SU-DHL-6 (cell line): ENCODE data around the gene KDM7A.

Source experiments
- H2AFZ ChIP-seq: fragments of 200-600 bp; sonication (generic); 2 replicates; pipeline ENCODE4 v1.6.1; 2014; ENCODE audit warnings: low read depth, mild to moderate bottlenecking, moderate library complexity, mixed read lengths, antibody characterized with exemption, low read length; ENCODE audit not compliant: severe bottlenecking
- H3F3A ChIP-seq: fragments of 200-600 bp; shearing (Covaris generic); 2 replicates; pipeline ENCODE4 v1.6.0; 2016; ENCODE audit warnings: antibody characterized with exemption, mild to moderate bottlenecking; ENCODE audit not compliant: insufficient read depth
- H3K27ac ChIP-seq: fragments of 200-600 bp; sonication (generic); 2 replicates; pipeline ENCODE4 v1.5.1; 2016; ENCODE audit warnings: low read depth, mild to moderate bottlenecking, low read length, moderate library complexity, mixed read lengths
- H3K27me3 ChIP-seq: fragments of 200-600 bp; sonication (generic), shearing (Covaris generic); 2 replicates; pipeline ENCODE4 v1.6.0; 2014; ENCODE audit warnings: mild to moderate bottlenecking, low read length
- H3K36me3 ChIP-seq: fragments of 200-600 bp; sonication (generic); 2 replicates; pipeline ENCODE4 v1.6.1; 2014; ENCODE audit warnings: mild to moderate bottlenecking, low read length, mixed read lengths
- H3K4me2 ChIP-seq: fragments of 300-600, 200-600 bp; shearing (Covaris generic), sonication (generic); 2 replicates; pipeline ENCODE4 v1.6.0; 2014; ENCODE audit warnings: low read length, low read depth, mild to moderate bottlenecking; ENCODE audit not compliant: poor library complexity, severe bottlenecking
- H3K4me3 ChIP-seq: fragments of 200-600 bp; sonication (generic); 2 replicates; pipeline ENCODE4 v1.5.1; 2014; ENCODE audit warnings: antibody characterized with exemption, low read length, mild to moderate bottlenecking, mixed read lengths; ENCODE audit not compliant: insufficient read depth, poor library complexity, severe bottlenecking
- H3K79me2 ChIP-seq: fragments of 200-600 bp; sonication (generic); 2 replicates; pipeline ENCODE4 v1.6.1; 2014; ENCODE audit warnings: mild to moderate bottlenecking, low read length, moderate library complexity; ENCODE audit not compliant: insufficient read depth
- H3K9ac ChIP-seq: fragments of 200-600 bp; sonication (generic); 2 replicates; pipeline ENCODE4 v1.7.0; 2014; ENCODE audit warnings: mild to moderate bottlenecking, low read length
- H3K9me2 ChIP-seq: fragments of 200-600 bp; sonication (generic); replicated peaks from 2 replicates; pipeline ENCODE4 v1.6.1; 2014; ENCODE audit warnings: low read length; ENCODE audit not compliant: insufficient read depth
- H3K9me3 ChIP-seq: fragments of 200-600 bp; sonication (generic); 2 replicates; pipeline ENCODE4 v1.6.1; 2014; ENCODE audit warnings: low read length, mixed read lengths; ENCODE audit not compliant: insufficient read depth
- H4K20me1 ChIP-seq: fragments of 200-600 bp; sonication (generic); 2 replicates; pipeline ENCODE4 v1.6.1; 2014; ENCODE audit warnings: low read depth, mild to moderate bottlenecking, antibody characterized with exemption, low read length, moderate library complexity, mixed read lengths
- EZH2phosphoT487 ChIP-seq: fragments of 200-600 bp; sonication (generic), shearing (Covaris generic); conservative IDR thresholded peaks from 2 replicates; pipeline ENCODE4 v1.6.1; 2018; ENCODE audit warnings: mild to moderate bottlenecking, antibody characterized with exemption, low read length, moderate library complexity, mixed read lengths
- TF ChIP-seq, protein P1 (sequence below): fragments of 200-600 bp; sonication (generic); IDR thresholded peaks from one replicate; pipeline ENCODE4 v1.5.1; 2017; ENCODE audit warnings: antibody characterized with exemption, mild to moderate bottlenecking, low read length, moderate library complexity; ENCODE audit not compliant: insufficient read depth, poor library complexity, severe bottlenecking

Gene KDM7A

DNA sequence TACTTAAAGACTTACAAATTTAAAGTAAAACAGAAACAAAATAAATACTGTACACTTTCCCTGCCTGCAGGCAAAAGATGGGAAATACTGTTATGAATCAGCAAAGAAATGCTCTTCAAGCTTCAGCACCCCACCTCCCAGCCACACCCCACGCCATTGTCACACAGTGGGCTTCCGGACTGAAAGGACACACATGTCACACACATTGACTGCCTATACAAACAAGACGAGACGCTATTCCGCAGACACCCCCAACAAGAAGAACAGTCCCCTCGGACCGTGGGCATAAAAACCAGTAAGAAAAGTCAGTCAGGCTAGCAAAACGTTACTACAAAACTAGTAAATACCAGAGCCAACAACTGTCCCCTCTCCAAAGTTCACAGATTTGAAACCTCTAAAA, 91.8 kb downstream of the KDM7A start:
- Histone ChIP-seq H3K4me3 (no peak overlapping the region), H3K4me2 (no peak overlapping the region), H3K36me3 (no peaks in the 10 kb centered on the region), H3K9me3 (no peaks in the 10 kb centered on the region), H3F3A (no peaks in the 10 kb centered on the region), H3K27ac (no peak overlapping the region), H2AFZ (no peak overlapping the region), H3K27me3 (no peaks in the 10 kb centered on the region), H3K9me2 (no peaks in the 10 kb centered on the region), H3K79me2 (no peaks in the 10 kb centered on the region), H3K9ac (no peak overlapping the region), H4K20me1 (no peaks in the 10 kb centered on the region)
- TF ChIP-seq, protein P1, sequence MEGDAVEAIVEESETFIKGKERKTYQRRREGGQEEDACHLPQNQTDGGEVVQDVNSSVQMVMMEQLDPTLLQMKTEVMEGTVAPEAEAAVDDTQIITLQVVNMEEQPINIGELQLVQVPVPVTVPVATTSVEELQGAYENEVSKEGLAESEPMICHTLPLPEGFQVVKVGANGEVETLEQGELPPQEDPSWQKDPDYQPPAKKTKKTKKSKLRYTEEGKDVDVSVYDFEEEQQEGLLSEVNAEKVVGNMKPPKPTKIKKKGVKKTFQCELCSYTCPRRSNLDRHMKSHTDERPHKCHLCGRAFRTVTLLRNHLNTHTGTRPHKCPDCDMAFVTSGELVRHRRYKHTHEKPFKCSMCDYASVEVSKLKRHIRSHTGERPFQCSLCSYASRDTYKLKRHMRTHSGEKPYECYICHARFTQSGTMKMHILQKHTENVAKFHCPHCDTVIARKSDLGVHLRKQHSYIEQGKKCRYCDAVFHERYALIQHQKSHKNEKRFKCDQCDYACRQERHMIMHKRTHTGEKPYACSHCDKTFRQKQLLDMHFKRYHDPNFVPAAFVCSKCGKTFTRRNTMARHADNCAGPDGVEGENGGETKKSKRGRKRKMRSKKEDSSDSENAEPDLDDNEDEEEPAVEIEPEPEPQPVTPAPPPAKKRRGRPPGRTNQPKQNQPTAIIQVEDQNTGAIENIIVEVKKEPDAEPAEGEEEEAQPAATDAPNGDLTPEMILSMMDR, result no peak
- no peak for TF ChIP-seq EZH2phosphoT487

DNA sequence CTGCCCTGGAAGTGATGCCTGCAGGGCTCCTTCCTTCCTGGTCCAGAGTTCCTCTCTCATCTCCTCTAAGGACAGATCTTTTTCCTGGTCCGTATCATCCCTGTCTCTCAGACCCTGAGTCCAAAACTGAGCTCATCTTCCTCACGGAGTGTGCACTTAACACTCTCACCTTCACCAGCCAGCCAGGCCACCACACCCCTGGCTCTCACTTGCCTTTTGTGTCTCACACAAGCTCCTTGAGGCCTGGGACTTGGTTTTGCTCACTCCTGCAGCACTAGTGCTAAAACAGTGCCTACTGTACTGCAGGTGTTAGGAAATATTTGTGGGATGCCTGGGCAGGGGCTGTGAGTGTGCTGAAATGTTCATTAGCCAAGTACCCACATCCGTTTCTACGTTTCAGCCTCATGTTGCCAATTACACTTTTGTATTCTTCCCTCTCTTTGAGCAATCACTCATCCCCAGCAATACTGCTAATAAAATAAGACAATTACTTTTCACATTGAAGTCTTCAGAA, 92.6 kb downstream of the KDM7A start:
- Histone ChIP-seq H3K4me3 (no peak overlapping the region), H3K36me3 (no peaks in the 10 kb centered on the region), H3K9ac (no peak overlapping the region), H3K27me3 (no peaks in the 10 kb centered on the region), H3K9me3 (no peaks in the 10 kb centered on the region), H3K27ac (no peak overlapping the region), H3F3A (no peaks in the 10 kb centered on the region), H4K20me1 (no peaks in the 10 kb centered on the region), H3K79me2 (no peaks in the 10 kb centered on the region), H2AFZ (no peak overlapping the region), H3K9me2 (no peaks in the 10 kb centered on the region), H3K4me2 (no peak overlapping the region)
- no peak for TF ChIP-seq EZH2phosphoT487
- TF ChIP-seq, protein P1, result no peak

GRCh38 chr7:140082770-140083169, 94.0 kb downstream of the KDM7A start:
- Histone ChIP-seq H3K27me3 (no peaks in the 10 kb centered on the region), H3K9me3 (no peaks in the 10 kb centered on the region), H3K9ac (no peak overlapping the region), H3F3A (no peaks in the 10 kb centered on the region), H2AFZ (no peak overlapping the region), H3K9me2 (no peaks in the 10 kb centered on the region), H3K79me2 (no peaks in the 10 kb centered on the region), H4K20me1 (no peaks in the 10 kb centered on the region), H3K4me2 (no peak overlapping the region), H3K4me3 (no peak overlapping the region), H3K27ac (no peak overlapping the region), H3K36me3 (no peaks in the 10 kb centered on the region)
- TF ChIP-seq, protein P1, result no peak
- TF ChIP-seq EZH2phosphoT487, result no peak
